A549 (cell line): ENCODE data around the gene SETD3. TPM values are rescaled to one million over a fixed set of nuclear protein-coding genes. Genes with fewer than 3 reads are reported as not detected.

ENCODE experiments used
- ATAC-seq, 2 experiments: fragments of 200-7000 bp in 1 of 2; fragments of >200 bp in 1 of 2; cut with Nextera tagmentation in 1 of 2; cut with Tn5 transposase in 1 of 2; 3 replicates each; pipeline versions ENCODE4 v1.8.0 to v1.9.1; 2018 to 2020; ENCODE audit warnings: mild to moderate bottlenecking in 1 of 2, moderate library complexity in 1 of 2
- CTCF ChIA-PET: fragments of 300-600 bp; sonication (Branson Sonifier 250); formaldehyde crosslinking; extraction: SDS; loops from one replicate; lab custom pipeline; 2021; ENCODE audit warnings: antibody characterized with exemption, inconsistent platforms; lab: Yijun Ruan, JAX
- POLR2A ChIA-PET: fragments of 350-600 bp; formaldehyde crosslinking; extraction: SDS; loops from one replicate; lab custom pipeline; 2021; ENCODE audit warnings: antibody characterized with exemption, inconsistent platforms; lab: Yijun Ruan, JAX
- DNase-seq, 2 experiments: peaks; one replicate each; pipeline versions ENCODE4 v3.0.0 to v3.0.0-alpha.2; 2011 to 2016; ENCODE audit warnings: low read depth in 1 of 2, low spot score in 1 of 2
- FAIRE-seq: peaks from 2 replicates; lab custom pipeline; 2011; peaks lifted over from hg19 to GRCh38; lab: Jason Lieb, UNC
- H3K27ac ChIP-seq, 2 experiments: fragments of >200 bp; sonication (Bioruptor Twin); formaldehyde crosslinking; 3 replicates each; pipeline ENCODE4 v1.5.1; 2016 to 2017
- H3K4me1 ChIP-seq: fragments of >200 bp; sonication (Bioruptor Twin); formaldehyde crosslinking; 3 replicates; pipeline ENCODE4 v1.6.1; 2016
- H3K4me2 ChIP-seq: fragments of >200 bp; sonication (Bioruptor Twin); formaldehyde crosslinking; 3 replicates; pipeline ENCODE4 v1.6.1; 2016
- H3K4me3 ChIP-seq: fragments of >200 bp; sonication (Bioruptor Twin); formaldehyde crosslinking; 3 replicates; pipeline ENCODE4 v1.5.1; 2016
- H3K9me3 ChIP-seq: fragments of >200 bp; sonication (Bioruptor Twin); formaldehyde crosslinking; 3 replicates; pipeline ENCODE4 v1.6.1; 2016
- CTCF ChIP-seq: fragments of >200 bp; sonication (Bioruptor Twin); formaldehyde crosslinking; IDR thresholded peaks from 3 replicates; pipeline ENCODE4 v1.5.1; 2016
- E2F6 ChIP-seq: IDR thresholded peaks from 2 replicates; pipeline ENCODE4 v1.6.1; 2012; ENCODE audit warnings: low read depth, borderline replicate concordance
- EHMT2 ChIP-seq: fragments of 200-600 bp; sonication (generic); IDR thresholded peaks from 2 replicates; pipeline ENCODE4 v1.6.1; 2016; ENCODE audit warnings: antibody characterized with exemption, low read depth, mild to moderate bottlenecking, moderate library complexity
- FOSL2 ChIP-seq, 2 experiments: fragments of 450-650 bp in 1 of 2; fragments of >200 bp in 1 of 2; sonication (Bioruptor Twin) in 1 of 2; formaldehyde crosslinking; IDR thresholded peaks; 2 replicates each; pipeline versions ENCODE4 v1.5.0 to v1.6.1; 2016 to 2020; ENCODE audit warnings: mild to moderate bottlenecking in 1 of 2, moderate library complexity in 1 of 2
- GATA3 ChIP-seq: IDR thresholded peaks from 2 replicates; pipeline ENCODE4 v1.6.1; 2012; ENCODE audit warnings: borderline replicate concordance
- HDAC2 ChIP-seq: fragments of 200-600 bp; sonication (generic); IDR thresholded peaks from 2 replicates; pipeline ENCODE4 v1.6.1; 2016
- HMGXB4 ChIP-seq: fragments of 250-450 bp; sonication (Bioruptor Pico); IDR thresholded peaks from 2 replicates; pipeline ENCODE4 v1.5.0; 2021; ENCODE audit warnings: mild to moderate bottlenecking, moderate library complexity, borderline replicate concordance
- HOXA7 ChIP-seq: fragments of 250-450 bp; sonication (Bioruptor Pico); IDR thresholded peaks from 2 replicates; pipeline ENCODE4 v1.5.0; 2020; ENCODE audit warnings: mild to moderate bottlenecking, moderate library complexity
- HOXB5 ChIP-seq: fragments of 250-450 bp; sonication (Bioruptor Pico); IDR thresholded peaks from 2 replicates; pipeline ENCODE4 v1.5.0; 2020; ENCODE audit warnings: mild to moderate bottlenecking, moderate library complexity
- JUNB ChIP-seq: fragments of >200 bp; sonication (Bioruptor Twin); formaldehyde crosslinking; IDR thresholded peaks from 2 replicates; pipeline ENCODE4 v1.6.1; 2016
- KDM5A ChIP-seq: fragments of 200-600 bp; sonication (generic); IDR thresholded peaks from 2 replicates; pipeline ENCODE4 v1.6.1; 2016; ENCODE audit warnings: antibody characterized with exemption, mild to moderate bottlenecking
- MAZ ChIP-seq: fragments of 150-350 bp; IDR thresholded peaks from 2 replicates; pipeline ENCODE4 v1.6.1; 2014; ENCODE audit warnings: antibody characterized with exemption, low read depth, low read length, borderline replicate concordance
- NFE2L2 ChIP-seq: fragments of 150-350 bp; conservative IDR thresholded peaks from 2 replicates; pipeline ENCODE4 v1.6.1; 2014; ENCODE audit warnings: low read length
- NR3C1 ChIP-seq: fragments of >200 bp; sonication (Bioruptor Twin); formaldehyde crosslinking; IDR thresholded peaks from 3 replicates; pipeline ENCODE4 v1.6.1; 2017
- POLR2A ChIP-seq: IDR thresholded peaks from 2 replicates; pipeline ENCODE4 v1.6.1; 2012; ENCODE audit warnings: mild to moderate bottlenecking, low read length
- POLR2AphosphoS2 ChIP-seq: conservative IDR thresholded peaks from 2 replicates; pipeline ENCODE4 v1.6.1; 2012; ENCODE audit warnings: low read length, improper control_type of control experiment, inconsistent platforms
- RCOR1 ChIP-seq: fragments of 150-350 bp; IDR thresholded peaks from 2 replicates; pipeline ENCODE4 v1.6.1; 2014; ENCODE audit warnings: antibody characterized with exemption, low read length, low read depth
- RNF2 ChIP-seq: fragments of 200-600 bp; sonication (generic); IDR thresholded peaks from 2 replicates; pipeline ENCODE4 v1.6.1; 2016; ENCODE audit warnings: low read depth, mild to moderate bottlenecking, antibody characterized with exemption, moderate library complexity, borderline replicate concordance
- SMC3 ChIP-seq: fragments of >200 bp; sonication (Bioruptor Twin); formaldehyde crosslinking; IDR thresholded peaks from 3 replicates; pipeline ENCODE4 v1.6.1; 2018; ENCODE audit warnings: inconsistent platforms
- SREBF2 ChIP-seq: fragments of 450-650 bp; IDR thresholded peaks from 2 replicates; pipeline ENCODE4 v1.6.1; 2014; ENCODE audit warnings: mild to moderate bottlenecking, moderate library complexity
- ZFP36 ChIP-seq: fragments of 450-650 bp; IDR thresholded peaks from 2 replicates; pipeline ENCODE4 v1.6.1; 2014; ENCODE audit warnings: borderline replicate concordance; ENCODE audit not compliant: partially characterized antibody
- ZNF302 ChIP-seq: fragments of 250-450 bp; sonication (Bioruptor Pico); IDR thresholded peaks from 2 replicates; pipeline ENCODE4 v1.9.0; 2021; ENCODE audit warnings: inconsistent platforms, mild to moderate bottlenecking, moderate library complexity
- WGBS: methylation state at CpG from one replicate; pipeline ENCODE4 v1.1.6; 2017; ENCODE audit errors: missing lambda C conversion rate; 5-methylcytosine and 5-hydroxymethylcytosine counted together
- polyA plus RNA-seq, 4 experiments: library from polyadenylated mRNA; depleted of rRNA in 3 of 4; stranded (reverse); fragments of >200 nt; fragmentation: RNase III in 1 of 4; extraction: RNeasy Plus Mini Kit Qiagen cat#74134 plus additional on column Dnase treatment in 1 of 4; gene quantifications; 2 replicates in 3 of 4; 3 replicates in 1 of 4; pipeline ENCODE4 v1.2.3, GENCODE V29; 2011 to 2017
- TF ChIP-seq, protein P1 (sequence below): fragments of 250-450 bp; sonication (Bioruptor Pico); IDR thresholded peaks from 2 replicates; pipeline ENCODE4 v1.5.0; 2020; ENCODE audit warnings: low read depth, mild to moderate bottlenecking, moderate library complexity
- TF ChIP-seq, protein P2 (sequence below): IDR thresholded peaks from 2 replicates; pipeline ENCODE4 v1.6.1; 2012

SETD3 gene
- polyA plus RNA-seq, 2 of the 4 experiments (the other 2 are of a cell fraction) = 43.1 to 59.7 TPM

DNA sequence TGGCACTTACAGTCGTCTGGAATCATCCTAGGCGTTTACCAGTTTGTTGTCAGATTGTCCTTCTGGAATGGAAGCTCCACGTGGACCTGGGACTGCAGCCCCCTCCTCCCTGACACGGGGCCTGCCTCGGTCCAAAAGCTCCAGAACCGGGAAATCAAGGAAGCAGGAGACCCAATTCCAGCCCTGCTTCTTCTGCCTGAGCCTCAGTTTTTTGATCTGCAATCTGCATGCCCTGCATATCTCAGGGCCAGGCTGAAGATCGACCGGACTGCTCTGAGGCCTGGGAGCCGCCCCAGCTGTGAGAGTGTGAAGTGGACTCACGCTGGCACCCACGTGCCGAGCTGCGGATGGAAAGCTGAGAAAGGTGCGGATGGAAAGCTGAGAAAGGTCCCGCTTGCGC lies 98.6 kb downstream of the SETD3 start:
- WGBS = 94% methylated on average over 13 of the region's 16 CpGs
- TF ChIP-seq ZFP36 (no peak), POLR2A (no peak), ZNF302 (CRISPR knock-in tag) (no peak), HMGXB4 (CRISPR knock-in tag) (no peak), SMC3 (no peak), NFE2L2 (no peak), NR3C1 (no peak), KDM5A (no peak), HOXA7 (no peak), HOXB5 (no peak), FOSL2 (IDR thresholded peaks at IDR 0.05) (no peak), FOSL2 (CRISPR knock-in tag; IDR thresholded peaks at IDR 0.05) (no peak)
- TF ChIP-seq, protein P1, sequence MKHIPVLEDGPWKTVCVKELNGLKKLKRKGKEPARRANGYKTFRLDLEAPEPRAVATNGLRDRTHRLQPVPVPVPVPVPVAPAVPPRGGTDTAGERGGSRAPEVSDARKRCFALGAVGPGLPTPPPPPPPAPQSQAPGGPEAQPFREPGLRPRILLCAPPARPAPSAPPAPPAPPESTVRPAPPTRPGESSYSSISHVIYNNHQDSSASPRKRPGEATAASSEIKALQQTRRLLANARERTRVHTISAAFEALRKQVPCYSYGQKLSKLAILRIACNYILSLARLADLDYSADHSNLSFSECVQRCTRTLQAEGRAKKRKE (CRISPR knock-in tag) = no peak
- TF ChIP-seq, protein P2, sequence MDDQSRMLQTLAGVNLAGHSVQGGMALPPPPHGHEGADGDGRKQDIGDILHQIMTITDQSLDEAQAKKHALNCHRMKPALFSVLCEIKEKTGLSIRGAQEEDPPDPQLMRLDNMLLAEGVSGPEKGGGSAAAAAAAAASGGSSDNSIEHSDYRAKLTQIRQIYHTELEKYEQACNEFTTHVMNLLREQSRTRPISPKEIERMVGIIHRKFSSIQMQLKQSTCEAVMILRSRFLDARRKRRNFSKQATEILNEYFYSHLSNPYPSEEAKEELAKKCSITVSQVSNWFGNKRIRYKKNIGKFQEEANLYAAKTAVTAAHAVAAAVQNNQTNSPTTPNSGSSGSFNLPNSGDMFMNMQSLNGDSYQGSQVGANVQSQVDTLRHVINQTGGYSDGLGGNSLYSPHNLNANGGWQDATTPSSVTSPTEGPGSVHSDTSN = no peak
- TF ChIP-seq, all 56 proteins: peak for 0
- CTCF ChIA-PET = interaction anchor here (0.7 to 11.9 kb wide), 5 partner anchors 11 to 62 kb away, joined by 3 to 150 read pairs (median 11); no protein-coding TSS in a partner anchor

GRCh38 chr14:99381688-99382060 lies 99.0 kb downstream of the SETD3 start:
- H3K4me2 ChIP-seq = no peak overlapping the region
- peaks cover 43% of the 10 kb centered on the region for H3K4me1 ChIP-seq
- TF ChIP-seq SREBF2 (no peak), RNF2 (no peak), SMC3 (no peak)
- ChIA-PET CTCF (interaction anchor here (0.7 to 11.9 kb wide), 5 partner anchors 11 to 62 kb away, joined by 3 to 150 read pairs (median 11); no protein-coding TSS in a partner anchor), POLR2A (no interaction called here)
- WGBS = 92% methylated on average over 7 of the region's 8 CpGs
- FAIRE-seq (no peak), DNase-seq (no peak), ATAC-seq (no peak)
- H3K27ac ChIP-seq = peak overlapping the region in 1 of 2 experiments; percentile 63; a peak in 2 of 6 replicates
- no peak overlapping the region for H3K4me3 ChIP-seq
- H3K9me3 ChIP-seq = 0 out of 3 replicates have a peak, but pooled peaks cover 4% of the 10 kb centered on the region

More for the DNA sequence above, 98.6 kb downstream of the SETD3 start:
- DNase-seq = no peak
- ATAC-seq = no peak
- Histone ChIP-seq H3K9me3 (0 out of 3 replicates have a peak, but pooled peaks cover 4% of the 10 kb centered on the region), H3K4me2 (no peak overlapping the region), H3K27ac (peak overlapping the region in 1 of 2 experiments; percentile 63; a peak in 2 of 6 replicates), H3K4me3 (no peak overlapping the region), H3K4me1 (peaks cover 43% of the 10 kb centered on the region)
- no peak for FAIRE-seq
- POLR2A ChIA-PET = no interaction called here

- no peak for DNase-seq
- Histone ChIP-seq H3K4me1 (peaks cover 43% of the 10 kb centered on the region), H3K4me2 (no peak overlapping the region; the same call in 2 of the 3 replicates), H3K4me3 (no peak overlapping the region)
- FAIRE-seq = no peak
- ATAC-seq = no peak
- 82% methylated on average over 17 of the region's 18 CpGs for WGBS
- no peak for TF ChIP-seq JUNB
- TF ChIP-seq ZFP36 = no peak
- no peak for TF ChIP-seq MAZ
- no peak for TF ChIP-seq CTCF
- no peak for TF ChIP-seq RCOR1
- no peak for TF ChIP-seq HDAC2
- no peak for TF ChIP-seq GATA3
- no peak for TF ChIP-seq POLR2AphosphoS2
- TF ChIP-seq EHMT2 = no peak
- no peak for TF ChIP-seq E2F6
- TF ChIP-seq, all 56 proteins: peak for 0
- ChIA-PET POLR2A (no interaction called here), CTCF (interaction anchor here (0.7 to 11.9 kb wide), 4 partner anchors 11 to 62 kb away, joined by 3 to 150 read pairs (median 18); no protein-coding TSS in a partner anchor)
- H3K27ac ChIP-seq = peak overlapping the region in 1 of 2 experiments; percentile 63; a peak in 4 of 6 replicates
- 0 out of 3 replicates have a peak, but pooled peaks cover 4% of the 10 kb centered on the region for H3K9me3 ChIP-seq
These were observed 99.5 kb downstream of the SETD3 start for GRCh38 chr14:99380991-99381687.
